SU-DHL-6 (cell line): ENCODE data around the gene ATXN7.

Experiments
- H2AFZ ChIP-seq: fragments of 200-600 bp; sonication (generic); 2 replicates; pipeline ENCODE4 v1.6.1; 2014; ENCODE audit warnings: low read depth, mild to moderate bottlenecking, moderate library complexity, mixed read lengths, antibody characterized with exemption, low read length; ENCODE audit not compliant: severe bottlenecking
- H3F3A ChIP-seq: fragments of 200-600 bp; shearing (Covaris generic); 2 replicates; pipeline ENCODE4 v1.6.0; 2016; ENCODE audit warnings: antibody characterized with exemption, mild to moderate bottlenecking; ENCODE audit not compliant: insufficient read depth
- H3K27ac ChIP-seq: fragments of 200-600 bp; sonication (generic); 2 replicates; pipeline ENCODE4 v1.5.1; 2016; ENCODE audit warnings: low read depth, mild to moderate bottlenecking, low read length, moderate library complexity, mixed read lengths
- H3K27me3 ChIP-seq: fragments of 200-600 bp; sonication (generic), shearing (Covaris generic); 2 replicates; pipeline ENCODE4 v1.6.0; 2014; ENCODE audit warnings: mild to moderate bottlenecking, low read length
- H3K36me3 ChIP-seq: fragments of 200-600 bp; sonication (generic); 2 replicates; pipeline ENCODE4 v1.6.1; 2014; ENCODE audit warnings: mild to moderate bottlenecking, low read length, mixed read lengths
- H3K4me2 ChIP-seq: fragments of 300-600, 200-600 bp; shearing (Covaris generic), sonication (generic); 2 replicates; pipeline ENCODE4 v1.6.0; 2014; ENCODE audit warnings: low read length, low read depth, mild to moderate bottlenecking; ENCODE audit not compliant: poor library complexity, severe bottlenecking
- H3K4me3 ChIP-seq: fragments of 200-600 bp; sonication (generic); 2 replicates; pipeline ENCODE4 v1.5.1; 2014; ENCODE audit warnings: antibody characterized with exemption, low read length, mild to moderate bottlenecking, mixed read lengths; ENCODE audit not compliant: insufficient read depth, poor library complexity, severe bottlenecking
- H3K79me2 ChIP-seq: fragments of 200-600 bp; sonication (generic); 2 replicates; pipeline ENCODE4 v1.6.1; 2014; ENCODE audit warnings: mild to moderate bottlenecking, low read length, moderate library complexity; ENCODE audit not compliant: insufficient read depth
- H3K9ac ChIP-seq: fragments of 200-600 bp; sonication (generic); 2 replicates; pipeline ENCODE4 v1.7.0; 2014; ENCODE audit warnings: mild to moderate bottlenecking, low read length
- H3K9me2 ChIP-seq: fragments of 200-600 bp; sonication (generic); replicated peaks from 2 replicates; pipeline ENCODE4 v1.6.1; 2014; ENCODE audit warnings: low read length; ENCODE audit not compliant: insufficient read depth
- H3K9me3 ChIP-seq: fragments of 200-600 bp; sonication (generic); 2 replicates; pipeline ENCODE4 v1.6.1; 2014; ENCODE audit warnings: low read length, mixed read lengths; ENCODE audit not compliant: insufficient read depth
- H4K20me1 ChIP-seq: fragments of 200-600 bp; sonication (generic); 2 replicates; pipeline ENCODE4 v1.6.1; 2014; ENCODE audit warnings: low read depth, mild to moderate bottlenecking, antibody characterized with exemption, low read length, moderate library complexity, mixed read lengths
- EZH2phosphoT487 ChIP-seq: fragments of 200-600 bp; sonication (generic), shearing (Covaris generic); conservative IDR thresholded peaks from 2 replicates; pipeline ENCODE4 v1.6.1; 2018; ENCODE audit warnings: mild to moderate bottlenecking, antibody characterized with exemption, low read length, moderate library complexity, mixed read lengths
- TF ChIP-seq, protein P1 (sequence below): fragments of 200-600 bp; sonication (generic); IDR thresholded peaks from one replicate; pipeline ENCODE4 v1.5.1; 2017; ENCODE audit warnings: antibody characterized with exemption, mild to moderate bottlenecking, low read length, moderate library complexity; ENCODE audit not compliant: insufficient read depth, poor library complexity, severe bottlenecking

The ATXN7 gene

DNA sequence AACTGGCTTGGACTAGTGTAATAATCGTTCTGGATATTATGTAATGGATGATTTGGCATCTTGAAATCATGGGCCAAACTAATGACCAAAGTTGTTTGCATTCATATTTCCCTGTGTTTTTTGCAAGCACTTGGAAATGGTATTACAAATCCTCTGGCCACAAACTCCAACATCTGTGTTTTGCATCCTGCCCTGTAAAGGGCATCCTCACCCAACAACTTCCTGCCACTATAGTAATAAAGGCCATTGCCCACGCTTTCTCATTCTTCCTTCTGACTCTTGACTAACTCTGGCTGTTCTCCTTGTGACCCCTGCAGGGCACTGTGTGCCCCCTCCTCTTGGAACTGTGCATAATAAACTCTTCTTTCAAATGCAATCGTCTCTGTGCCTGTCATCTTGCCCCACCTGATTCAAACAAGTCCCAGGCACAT, 185.0 kb downstream of the ATXN7 start:
- Histone ChIP-seq H3K9ac (no peak overlapping the region), H3K9me3 (no peaks in the 10 kb centered on the region), H4K20me1 (no peaks in the 10 kb centered on the region), H3K79me2 (no peaks in the 10 kb centered on the region), H3F3A (no peaks in the 10 kb centered on the region), H2AFZ (no peak overlapping the region), H3K4me3 (no peak overlapping the region), H3K4me2 (no peak overlapping the region), H3K9me2 (no peaks in the 10 kb centered on the region), H3K36me3 (no peaks in the 10 kb centered on the region), H3K27ac (no peak overlapping the region), H3K27me3 (no peaks in the 10 kb centered on the region)
- TF ChIP-seq EZH2phosphoT487, result no peak
- TF ChIP-seq, protein P1, sequence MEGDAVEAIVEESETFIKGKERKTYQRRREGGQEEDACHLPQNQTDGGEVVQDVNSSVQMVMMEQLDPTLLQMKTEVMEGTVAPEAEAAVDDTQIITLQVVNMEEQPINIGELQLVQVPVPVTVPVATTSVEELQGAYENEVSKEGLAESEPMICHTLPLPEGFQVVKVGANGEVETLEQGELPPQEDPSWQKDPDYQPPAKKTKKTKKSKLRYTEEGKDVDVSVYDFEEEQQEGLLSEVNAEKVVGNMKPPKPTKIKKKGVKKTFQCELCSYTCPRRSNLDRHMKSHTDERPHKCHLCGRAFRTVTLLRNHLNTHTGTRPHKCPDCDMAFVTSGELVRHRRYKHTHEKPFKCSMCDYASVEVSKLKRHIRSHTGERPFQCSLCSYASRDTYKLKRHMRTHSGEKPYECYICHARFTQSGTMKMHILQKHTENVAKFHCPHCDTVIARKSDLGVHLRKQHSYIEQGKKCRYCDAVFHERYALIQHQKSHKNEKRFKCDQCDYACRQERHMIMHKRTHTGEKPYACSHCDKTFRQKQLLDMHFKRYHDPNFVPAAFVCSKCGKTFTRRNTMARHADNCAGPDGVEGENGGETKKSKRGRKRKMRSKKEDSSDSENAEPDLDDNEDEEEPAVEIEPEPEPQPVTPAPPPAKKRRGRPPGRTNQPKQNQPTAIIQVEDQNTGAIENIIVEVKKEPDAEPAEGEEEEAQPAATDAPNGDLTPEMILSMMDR, result no peak

DNA sequence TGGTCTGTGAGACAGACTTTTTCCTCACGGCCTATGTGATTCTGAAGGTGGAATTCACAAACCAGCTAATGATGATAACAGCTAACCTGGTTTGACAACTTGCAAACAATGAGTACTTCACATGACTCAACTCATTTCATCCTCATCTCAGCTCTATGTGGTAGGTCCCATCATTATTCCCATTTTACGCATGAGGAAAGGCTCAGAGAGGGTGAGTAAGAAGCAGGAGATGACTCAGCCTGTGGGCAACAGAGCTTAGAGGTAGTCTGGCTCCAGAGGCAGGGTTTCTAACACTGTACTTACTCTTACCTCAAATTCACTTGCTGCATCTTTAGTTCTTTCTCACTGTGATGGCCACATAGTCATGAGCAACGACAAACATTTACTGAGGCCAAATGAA, 185.5 kb downstream of the ATXN7 start:
- Histone ChIP-seq H3K27me3 (no peaks in the 10 kb centered on the region), H3K9me3 (no peaks in the 10 kb centered on the region), H2AFZ (no peak overlapping the region), H3K4me3 (no peak overlapping the region), H3F3A (no peaks in the 10 kb centered on the region), H3K27ac (no peak overlapping the region), H3K79me2 (no peaks in the 10 kb centered on the region), H3K4me2 (no peak overlapping the region), H3K36me3 (no peaks in the 10 kb centered on the region), H4K20me1 (no peaks in the 10 kb centered on the region), H3K9me2 (no peaks in the 10 kb centered on the region), H3K9ac (no peak overlapping the region)
- TF ChIP-seq, protein P1, result no peak
- TF ChIP-seq EZH2phosphoT487, result no peak

DNA sequence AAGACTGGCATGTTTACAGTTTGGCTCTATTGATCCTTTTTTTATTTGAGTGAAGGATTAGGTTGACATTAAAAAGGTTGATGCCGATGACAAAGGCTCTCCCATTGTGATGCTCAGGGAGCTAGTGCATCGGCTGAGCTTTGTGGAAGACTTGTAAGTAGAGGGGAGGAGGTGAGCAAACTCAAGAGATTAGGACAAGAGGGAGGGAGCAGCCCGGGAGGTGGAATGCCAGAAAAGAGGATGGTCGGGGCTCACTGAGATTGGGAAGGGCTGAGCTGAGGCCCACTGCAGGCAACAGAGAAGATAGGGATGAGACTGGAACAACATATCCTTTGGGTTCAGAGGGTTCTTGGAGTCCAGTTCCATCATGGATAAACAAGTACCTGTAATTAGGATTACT, 186.2 kb downstream of the ATXN7 start:
- TF ChIP-seq, protein P1, result no peak
- TF ChIP-seq EZH2phosphoT487, result no peak
- Histone ChIP-seq H3F3A (no peaks in the 10 kb centered on the region), H4K20me1 (no peaks in the 10 kb centered on the region), H3K27me3 (no peaks in the 10 kb centered on the region), H2AFZ (no peak overlapping the region), H3K4me2 (no peak overlapping the region), H3K27ac (no peak overlapping the region), H3K9me2 (no peaks in the 10 kb centered on the region), H3K36me3 (no peaks in the 10 kb centered on the region), H3K9ac (no peak overlapping the region), H3K4me3 (no peak overlapping the region), H3K9me3 (no peaks in the 10 kb centered on the region), H3K79me2 (no peaks in the 10 kb centered on the region)
